GM23338 (cell line): ENCODE data around the gene HSDL1. TPM values are rescaled to one million over a fixed set of nuclear protein-coding genes. Genes with fewer than 3 reads are reported as not detected.
A peak's percentile ranks its signal among the peaks of the same experiment; 100 is the strongest.

ENCODE experiments used
- ATAC-seq: fragments of 200-7000 bp; cut with Tn5 transposase; 3 replicates; pipeline ENCODE4 v1.9.1; 2020
- DNase-seq: peaks from one replicate; pipeline ENCODE4 v3.0.0-alpha.2; 2015; ENCODE audit warnings: low spot score
- H2AFZ ChIP-seq: fragments of 200-600 bp; sonication (generic); 2 replicates; pipeline ENCODE4 v1.8.0; 2016; ENCODE audit warnings: antibody characterized with exemption, mild to moderate bottlenecking, moderate library complexity
- H3F3A ChIP-seq: fragments of 200-600 bp; sonication (generic); replicated peaks from 2 replicates; pipeline ENCODE4 v1.8.0; 2017; ENCODE audit warnings: antibody characterized with exemption, mixed run types, low read depth
- H3K27ac ChIP-seq: fragments of 200-600 bp; sonication (generic); 2 replicates; pipeline ENCODE4 v1.6.1; 2016; ENCODE audit warnings: low read depth
- H3K27me3 ChIP-seq: fragments of 200-600 bp; sonication (generic); 2 replicates; pipeline ENCODE4 v1.8.0; 2016; ENCODE audit warnings: mild to moderate bottlenecking, mixed run types, moderate library complexity; ENCODE audit not compliant: insufficient read depth
- H3K36me3 ChIP-seq: fragments of 200-600 bp; sonication (generic); 2 replicates; pipeline ENCODE4 v1.8.0; 2016; ENCODE audit warnings: mild to moderate bottlenecking; ENCODE audit not compliant: insufficient read depth
- H3K4me1 ChIP-seq: fragments of 200-600 bp; sonication (generic); 2 replicates; pipeline ENCODE4 v1.8.0; 2016; ENCODE audit warnings: mild to moderate bottlenecking, moderate library complexity; ENCODE audit not compliant: insufficient read depth
- H3K4me2 ChIP-seq: fragments of 200-600 bp; sonication (generic); 2 replicates; pipeline ENCODE4 v1.7.1; 2017; ENCODE audit warnings: mixed run types
- H3K4me3 ChIP-seq: fragments of 200-600 bp; sonication (generic); 2 replicates; pipeline ENCODE4 v1.6.1; 2016; ENCODE audit warnings: mixed run types
- H3K79me2 ChIP-seq: fragments of 200-600 bp; sonication (generic); replicated peaks from 2 replicates; pipeline ENCODE4 v1.8.0; 2017; ENCODE audit warnings: mild to moderate bottlenecking; ENCODE audit not compliant: insufficient read depth
- H3K9me2 ChIP-seq: fragments of 200-600 bp; sonication (generic); 2 replicates; pipeline ENCODE4 v1.8.0; 2017; ENCODE audit not compliant: insufficient read depth
- H4K20me1 ChIP-seq: fragments of 200-600 bp; sonication (generic); replicated peaks from 2 replicates; pipeline ENCODE4 v1.8.0; 2017; ENCODE audit warnings: mild to moderate bottlenecking; ENCODE audit not compliant: insufficient read depth
- H3K27ac Mint-ChIP-seq: 2 replicates; pipeline ENCODE4 v1.8.0; 2020; ENCODE audit warnings: inconsistent platforms, mild to moderate bottlenecking, moderate library complexity, mixed read lengths
- H3K27me3 Mint-ChIP-seq: 3 replicates; pipeline ENCODE4 v1.8.0; 2022; ENCODE audit warnings: low read depth, mild to moderate bottlenecking, moderate library complexity, mixed read lengths, inconsistent platforms; ENCODE audit not compliant: insufficient read depth, poor library complexity
- H3K36me3 Mint-ChIP-seq: 3 replicates; pipeline ENCODE4 v1.8.0; 2021; ENCODE audit warnings: low read depth, mild to moderate bottlenecking, inconsistent platforms, moderate library complexity, mixed read lengths
- H3K4me1 Mint-ChIP-seq: 3 replicates; pipeline ENCODE4 v1.8.0; 2020; ENCODE audit warnings: mild to moderate bottlenecking, inconsistent platforms, mixed read lengths
- H3K4me3 Mint-ChIP-seq: 3 replicates; pipeline ENCODE4 v1.8.0; 2021; ENCODE audit warnings: moderate library complexity, mild to moderate bottlenecking, inconsistent platforms, mixed read lengths
- H3K9me3 Mint-ChIP-seq: 3 replicates; pipeline ENCODE4 v1.8.0; 2020; ENCODE audit warnings: moderate library complexity, mild to moderate bottlenecking, inconsistent platforms, mixed read lengths
- CREB1 ChIP-seq: fragments of 250-450 bp; sonication (Bioruptor Pico); IDR thresholded peaks from 2 replicates; pipeline ENCODE4 v1.5.0; 2020; ENCODE audit warnings: low read depth, mild to moderate bottlenecking, moderate library complexity
- ETS1 ChIP-seq: IDR thresholded peaks from 2 replicates; pipeline ENCODE4 v1.6.1; 2016; ENCODE audit warnings: antibody characterized with exemption
- EZH2 ChIP-seq: fragments of 200-600 bp; sonication (generic); IDR thresholded peaks from one replicate; pipeline ENCODE4 v1.8.0; 2017; ENCODE audit warnings: antibody characterized with exemption, mild to moderate bottlenecking, low read depth; ENCODE audit not compliant: unreplicated experiment
- JUNB ChIP-seq: IDR thresholded peaks from one replicate; pipeline ENCODE4 v1.6.1; 2016; ENCODE audit warnings: antibody characterized with exemption; ENCODE audit not compliant: unreplicated experiment
- NANOG ChIP-seq: IDR thresholded peaks from 2 replicates; pipeline ENCODE4 v1.6.1; 2016; ENCODE audit warnings: antibody characterized with exemption, borderline replicate concordance
- POLR2AphosphoS5 ChIP-seq: IDR thresholded peaks from 2 replicates; pipeline ENCODE4 v1.6.1; 2016; ENCODE audit warnings: antibody characterized with exemption, low read depth
- REST ChIP-seq: IDR thresholded peaks from one replicate; pipeline ENCODE4 v1.6.1; 2018; ENCODE audit warnings: antibody characterized with exemption; ENCODE audit not compliant: unreplicated experiment
- ZNF114 ChIP-seq: fragments of 250-450 bp; sonication (Bioruptor Pico); IDR thresholded peaks from 2 replicates; pipeline ENCODE4 v1.5.0; 2020; ENCODE audit warnings: mild to moderate bottlenecking, moderate library complexity
- ZNF331 ChIP-seq: fragments of 250-450 bp; sonication (Bioruptor Pico); IDR thresholded peaks from 2 replicates; pipeline ENCODE4 v1.5.0; 2020; ENCODE audit warnings: low read depth, mild to moderate bottlenecking, moderate library complexity
- polyA plus RNA-seq: library from polyadenylated mRNA; unstranded; fragments of >200 nt; fragmentation: Nextera tagmentation; extraction: Ambion mirVana; gene quantifications from 2 replicates; pipeline ENCODE4 v1.2.1, GENCODE V29; 2016
- total RNA-seq: library from RNA; depleted of rRNA; stranded (reverse); fragments of >200 nt; shearing (Covaris generic); gene quantifications from 2 replicates; pipeline ENCODE4 v1.2.3, GENCODE V29; 2014
- TF ChIP-seq, protein P1 (sequence below), 2 experiments: fragments of 200-600 bp in 1 of 2; sonication (generic) in 1 of 2; conservative IDR thresholded peaks; 2 replicates each; pipeline versions ENCODE4 v1.5.1 to v1.6.1; 2016 to 2017; ENCODE audit warnings: antibody characterized with exemption in 2 of 2, low read depth in 2 of 2, mild to moderate bottlenecking in 2 of 2, moderate library complexity in 1 of 2

Gene HSDL1
- total and polyA plus RNA-seq, 2 experiments from 2014 or later, result 16.6 to 46.1 TPM

DNA sequence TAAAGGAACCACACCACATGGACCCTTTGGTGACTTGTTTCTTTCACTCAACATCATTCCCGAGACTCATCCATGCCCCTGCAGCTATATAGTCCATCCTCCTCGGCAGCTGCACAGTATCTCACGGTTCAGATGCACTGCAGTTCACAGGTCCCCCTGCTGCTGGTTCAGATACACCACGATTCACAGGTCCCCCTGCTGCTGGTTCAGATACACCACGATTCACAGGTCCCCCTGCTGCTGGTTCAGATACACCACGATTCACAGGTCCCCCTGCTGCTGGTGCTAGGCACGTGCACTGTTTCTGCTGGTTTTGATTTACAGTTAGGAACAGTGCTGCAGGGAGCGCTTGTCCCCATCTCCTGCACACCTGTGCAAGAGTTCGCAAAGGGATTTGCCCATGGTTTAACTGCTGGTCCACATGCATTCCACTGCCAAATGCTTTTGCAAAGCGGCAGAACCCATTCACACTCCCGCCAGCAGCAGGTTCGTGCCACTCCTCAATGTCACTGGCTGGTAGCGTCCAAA is 3.8 kb downstream of the HSDL1 start:
- H3K4me3 ChIP-seq, result no peak overlapping the region
- H3K79me2 ChIP-seq, result peaks cover 79% of the 10 kb centered on the region
- H3K27ac ChIP-seq, result no peak overlapping the region
- H3K4me1 ChIP-seq, result peaks cover 35% of the 10 kb centered on the region
- Mint-ChIP-seq H3K36me3 (peaks cover 6% of the 10 kb centered on the region), H3K27ac (no peak overlapping the region), H3K4me1 (peaks cover 46% of the 10 kb centered on the region), H3K9me3 (no peaks in the 10 kb centered on the region), H3K4me3 (no peak overlapping the region), H3K27me3 (peaks cover 23% of the 10 kb centered on the region)
- H3K4me2 ChIP-seq, result no peak overlapping the region
- H4K20me1 ChIP-seq, result peaks cover 27% of the 10 kb centered on the region
- no peaks in the 10 kb centered on the region for H3K36me3 ChIP-seq
- H3F3A ChIP-seq, result peaks cover 6% of the 10 kb centered on the region; the same call in 1 of the 2 replicates
- H2AFZ ChIP-seq, result no peak overlapping the region
- peak; percentile 27 for ATAC-seq
- peaks cover 6% of the 10 kb centered on the region; the same call in 1 of the 2 replicates for H3K27me3 ChIP-seq
- peak; percentile 63 for DNase-seq
- no peaks in the 10 kb centered on the region for H3K9me2 ChIP-seq
- TF ChIP-seq, protein P1, sequence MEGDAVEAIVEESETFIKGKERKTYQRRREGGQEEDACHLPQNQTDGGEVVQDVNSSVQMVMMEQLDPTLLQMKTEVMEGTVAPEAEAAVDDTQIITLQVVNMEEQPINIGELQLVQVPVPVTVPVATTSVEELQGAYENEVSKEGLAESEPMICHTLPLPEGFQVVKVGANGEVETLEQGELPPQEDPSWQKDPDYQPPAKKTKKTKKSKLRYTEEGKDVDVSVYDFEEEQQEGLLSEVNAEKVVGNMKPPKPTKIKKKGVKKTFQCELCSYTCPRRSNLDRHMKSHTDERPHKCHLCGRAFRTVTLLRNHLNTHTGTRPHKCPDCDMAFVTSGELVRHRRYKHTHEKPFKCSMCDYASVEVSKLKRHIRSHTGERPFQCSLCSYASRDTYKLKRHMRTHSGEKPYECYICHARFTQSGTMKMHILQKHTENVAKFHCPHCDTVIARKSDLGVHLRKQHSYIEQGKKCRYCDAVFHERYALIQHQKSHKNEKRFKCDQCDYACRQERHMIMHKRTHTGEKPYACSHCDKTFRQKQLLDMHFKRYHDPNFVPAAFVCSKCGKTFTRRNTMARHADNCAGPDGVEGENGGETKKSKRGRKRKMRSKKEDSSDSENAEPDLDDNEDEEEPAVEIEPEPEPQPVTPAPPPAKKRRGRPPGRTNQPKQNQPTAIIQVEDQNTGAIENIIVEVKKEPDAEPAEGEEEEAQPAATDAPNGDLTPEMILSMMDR (conservative IDR thresholded peaks at IDR 0.05; ENCODE audit: low read depth in 2 of 2), result peak in 1 of 2 experiments; percentile 44; a peak in 3 of 4 replicates
- no peak for TF ChIP-seq CREB1 (CRISPR knock-in tag)

DNA sequence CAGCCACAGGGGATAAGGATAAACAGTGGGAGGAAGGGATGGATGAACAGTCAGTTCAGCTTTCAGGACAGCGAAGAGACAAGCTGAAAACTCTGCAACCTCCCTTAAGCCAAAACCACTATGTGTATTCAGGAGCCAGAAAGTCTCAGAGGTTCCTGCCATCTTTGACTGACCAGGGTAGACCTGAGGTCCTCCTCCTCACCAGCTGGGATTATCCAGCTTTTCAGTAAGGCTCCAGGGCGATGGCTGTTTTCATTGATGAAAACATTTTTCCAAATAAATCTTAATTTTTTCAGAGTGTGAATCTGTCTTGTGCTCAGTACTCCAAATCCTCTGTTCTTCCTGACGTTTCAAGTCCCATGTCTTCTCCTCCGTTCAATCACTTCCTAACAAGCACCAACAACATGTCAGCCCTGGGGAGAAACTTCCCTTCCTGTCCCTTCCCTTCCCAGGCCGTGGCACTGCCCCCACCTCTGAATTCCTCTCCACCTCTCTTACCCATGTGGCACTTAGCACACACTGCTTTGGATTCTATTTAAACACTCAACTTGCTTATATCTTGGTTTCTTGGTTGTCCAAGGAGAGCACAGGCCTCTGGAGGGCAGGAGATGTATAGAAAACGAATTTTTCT is 5.2 kb downstream of the HSDL1 start:
- peak overlapping the region; percentile 53; the same call in 1 of the 2 replicates for H3K27ac ChIP-seq
- Mint-ChIP-seq H3K36me3 (peaks cover 6% of the 10 kb centered on the region), H3K4me3 (no peak overlapping the region; the same call in 2 of the 3 replicates), H3K4me1 (peaks cover 52% of the 10 kb centered on the region), H3K27me3 (peaks cover 18% of the 10 kb centered on the region), H3K9me3 (no peaks in the 10 kb centered on the region), H3K27ac (no peak overlapping the region)
- peaks cover 6% of the 10 kb centered on the region; the same call in 1 of the 2 replicates for H3F3A ChIP-seq
- peak overlapping the region; percentile 69; the same call in 1 of the 2 replicates for H3K4me2 ChIP-seq
- no peak overlapping the region for H3K4me3 ChIP-seq
- H3K27me3 ChIP-seq, result no peaks in the 10 kb centered on the region
- ATAC-seq, result no peak
- no peak overlapping the region for H2AFZ ChIP-seq
- H3K9me2 ChIP-seq, result no peaks in the 10 kb centered on the region
- no peaks in the 10 kb centered on the region for H3K36me3 ChIP-seq
- H3K4me1 ChIP-seq, result peaks cover 35% of the 10 kb centered on the region
- peaks cover 94% of the 10 kb centered on the region for H3K79me2 ChIP-seq
- DNase-seq, result no peak
- peaks cover 28% of the 10 kb centered on the region for H4K20me1 ChIP-seq
- TF ChIP-seq JUNB, result no peak
- no peak for TF ChIP-seq REST
- no peak for TF ChIP-seq ETS1
- no peak for TF ChIP-seq EZH2
- no peak for TF ChIP-seq NANOG
- no peak for TF ChIP-seq CREB1 (CRISPR knock-in tag)
- TF ChIP-seq ZNF114 (CRISPR knock-in tag), result no peak
- no peak for TF ChIP-seq POLR2AphosphoS5
- TF ChIP-seq ZNF331 (CRISPR knock-in tag), result no peak
